Activated naive CD4-positive, alpha-beta T cell treated with anti-CD3 and anti-CD28 coated beads, Interleukin-2, amount 50 U/mL, for 72 hours (primary cell): Measurements from ENCODE around the gene GGT7. TPM values are rescaled to one million over a fixed set of nuclear protein-coding genes. Genes with fewer than 3 reads are reported as not detected.

Experiments
- ATAC-seq, 2 donors: fragments of 150-1000 bp; cut with Tn5 transposase; 2 replicates each; pipeline ENCODE4 v1.10.0; 2021; ENCODE audit warnings: mild to moderate bottlenecking in 2 of 2, moderate library complexity in 2 of 2
- DNase-seq, 2 donors: peaks; one replicate each; pipeline ENCODE4 v3.0.0; 2021 to 2022; ENCODE audit warnings: low spot score in 2 of 2
- H3K27ac Mint-ChIP-seq, 2 donors: one replicate each; pipeline ENCODE4 v1.8.0; 2022; ENCODE audit warnings: mild to moderate bottlenecking in 2 of 2, mixed read lengths in 2 of 2
- H3K36me3 Mint-ChIP-seq, 2 donors: one replicate each; pipeline ENCODE4 v1.8.0; 2022; ENCODE audit warnings: mixed read lengths in 2 of 2
- H3K9me3 Mint-ChIP-seq, 2 donors: one replicate each; pipeline ENCODE4 v1.8.0; 2022; ENCODE audit warnings: mixed read lengths in 2 of 2
- total RNA-seq, 2 donors: library from RNA; stranded (reverse); gene quantifications; one replicate each; pipeline ENCODE4 v1.2.3, GENCODE V29; 2022

The GGT7 gene
- total RNA-seq, 2 donors from 2014 or later = 15.8 to 22.4 TPM

DNA sequence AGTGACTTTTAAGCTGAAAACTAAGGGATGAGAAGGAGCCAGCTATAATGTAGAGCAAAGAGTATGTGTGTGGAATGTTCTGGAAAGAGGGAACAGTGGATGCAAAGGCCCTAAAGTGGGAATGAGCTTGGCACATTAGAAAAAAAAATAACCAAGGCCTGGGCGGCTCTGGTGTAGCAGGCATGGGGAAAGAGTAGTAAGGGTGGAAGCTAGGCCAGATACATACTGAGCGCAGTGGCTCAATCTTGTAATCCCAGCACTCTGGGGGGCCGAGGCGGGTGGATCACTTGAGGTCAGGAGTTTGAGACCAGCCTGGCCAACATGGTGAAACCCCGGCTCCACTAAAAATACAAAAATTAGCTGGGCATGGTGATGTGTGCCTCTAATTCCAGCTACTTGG lies 8.4 kb downstream of the GGT7 start:
- no peak for ATAC-seq
- Mint-ChIP-seq H3K36me3 (no peaks in the 10 kb centered on the region), H3K9me3 (no peaks in the 10 kb centered on the region), H3K27ac (peak overlapping the region; percentile 37 to 62)
- no peak for DNase-seq

DNA sequence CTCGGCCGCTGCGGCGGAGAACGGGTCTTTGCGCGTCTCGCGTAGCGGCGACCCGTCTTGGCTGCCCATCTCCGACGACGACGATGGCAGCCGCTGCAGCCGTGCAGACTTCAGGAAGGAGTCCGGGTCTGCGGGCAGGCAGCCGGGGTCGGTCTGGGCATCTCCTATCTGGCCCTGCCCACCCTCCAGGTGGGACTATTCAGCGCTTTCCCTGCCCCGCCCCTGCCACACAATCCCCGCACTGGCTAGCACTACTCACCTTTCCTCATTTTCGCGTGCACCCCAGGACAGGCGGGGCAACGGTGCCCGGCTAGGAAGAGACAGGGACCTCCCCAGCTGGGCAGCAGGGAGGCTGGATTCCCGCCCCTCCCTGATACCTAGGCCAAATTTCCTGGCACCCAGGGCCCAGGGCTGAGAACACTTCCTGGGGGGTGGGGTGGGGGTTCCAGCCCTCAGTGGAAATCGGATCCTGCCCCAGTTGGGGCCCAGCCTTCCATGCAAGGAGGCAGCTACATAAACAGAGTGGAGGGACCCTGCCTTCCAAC lies 9.2 kb downstream of the GGT7 start:
- ATAC-seq (no peak), DNase-seq (no peak)
- no peaks in the 10 kb centered on the region for H3K36me3 Mint-ChIP-seq
- H3K9me3 Mint-ChIP-seq = no peaks in the 10 kb centered on the region
- H3K27ac Mint-ChIP-seq = peak overlapping the region in 1 of 2 donors; percentile 37

DNA sequence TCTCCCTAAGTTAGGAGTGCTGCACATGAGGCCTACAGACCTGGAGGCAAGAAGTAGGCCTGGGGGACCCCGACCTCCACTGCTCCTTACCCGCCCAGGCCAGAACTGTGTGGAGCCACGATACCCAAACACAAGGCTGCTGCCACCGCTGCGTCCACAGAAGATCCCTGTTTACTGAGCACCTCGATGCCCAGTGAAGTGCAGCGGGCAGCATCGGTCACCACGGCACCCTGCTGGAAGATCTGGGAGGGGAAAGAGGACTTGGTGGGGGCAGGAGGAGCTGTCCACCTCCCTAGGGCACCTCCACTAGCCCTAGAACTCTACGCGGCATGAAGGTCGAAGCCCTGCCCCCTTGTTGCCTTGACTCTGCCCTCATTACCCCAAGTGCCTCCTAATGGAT lies 9.9 kb downstream of the GGT7 start:
- Mint-ChIP-seq H3K27ac (peak overlapping the region in 1 of 2 donors; percentile 37), H3K9me3 (no peaks in the 10 kb centered on the region), H3K36me3 (no peaks in the 10 kb centered on the region)
- no peak for DNase-seq
- no peak for ATAC-seq

DNA sequence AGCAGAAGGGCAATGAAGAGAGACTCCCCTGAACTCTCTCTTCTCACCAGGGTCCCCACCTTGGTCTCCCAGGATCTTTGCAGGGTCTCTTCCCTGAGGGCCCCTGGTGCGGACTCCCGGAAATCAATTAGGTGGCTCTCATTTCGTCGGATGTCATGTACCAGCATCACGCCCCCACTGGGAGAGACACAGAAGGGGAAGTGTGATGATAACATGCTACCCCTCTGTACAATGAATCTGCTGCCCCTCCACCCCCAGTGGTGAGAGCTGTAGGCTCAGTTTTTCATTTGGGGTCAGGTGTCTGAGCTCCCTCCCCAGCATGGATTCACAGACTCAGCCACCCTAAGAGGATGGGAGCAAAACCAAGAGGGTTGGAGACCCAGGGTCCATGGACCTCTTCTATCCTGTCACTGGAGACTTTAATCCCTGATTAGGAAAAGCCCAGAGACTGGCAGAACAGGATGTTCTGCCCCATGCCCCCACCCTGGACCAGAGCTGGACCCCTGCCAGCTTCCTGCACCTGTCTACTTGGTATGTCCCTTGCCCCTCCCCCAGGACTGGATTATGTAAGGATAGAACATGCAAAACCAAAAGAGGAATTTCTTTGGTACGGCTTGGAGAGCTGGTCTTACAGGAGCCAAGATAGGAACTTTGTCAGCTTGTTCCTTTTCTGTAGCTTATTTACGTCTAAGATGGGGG lies 11.1 kb downstream of the GGT7 start:
- DNase-seq (no peak), ATAC-seq (no peak)
- peak overlapping the region in 1 of 2 donors; percentile 24 for H3K27ac Mint-ChIP-seq
- H3K36me3 Mint-ChIP-seq = no peaks in the 10 kb centered on the region
- no peaks in the 10 kb centered on the region for H3K9me3 Mint-ChIP-seq

DNA sequence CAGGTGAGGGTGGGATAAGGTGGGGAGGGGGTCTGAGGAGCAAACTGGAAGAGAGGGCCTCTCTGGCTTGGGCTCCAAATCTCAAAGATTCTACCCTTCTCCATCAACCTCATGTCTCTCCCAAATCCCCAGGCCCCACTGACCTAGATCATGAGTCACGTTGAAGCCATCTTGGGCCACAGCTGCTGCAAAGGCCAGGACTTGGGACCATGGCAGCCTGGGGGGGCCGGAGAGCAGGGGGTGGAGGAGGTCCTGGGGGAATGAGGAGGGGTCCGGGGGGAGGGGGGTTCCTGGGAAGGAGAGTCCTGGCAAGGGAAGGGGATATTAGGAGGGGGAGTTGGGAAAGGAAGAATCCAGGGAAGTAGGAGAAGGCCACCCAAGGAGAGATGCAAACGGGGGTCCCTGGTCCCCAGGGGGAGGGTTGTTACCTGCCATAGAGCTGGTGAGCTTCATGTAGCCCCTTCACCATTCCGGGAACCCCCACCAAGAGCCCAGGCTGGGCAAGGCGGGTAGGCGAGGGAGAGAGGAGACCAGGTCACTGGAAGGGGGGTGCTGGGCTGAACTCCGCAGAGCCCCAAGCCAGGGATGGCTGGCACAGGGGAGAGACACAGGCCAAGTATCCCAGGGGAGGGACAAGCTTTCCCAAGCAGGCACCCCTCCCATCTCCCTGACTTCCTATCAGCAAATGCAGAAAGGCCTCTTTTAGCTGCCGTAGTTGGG lies 12.7 kb downstream of the GGT7 start:
- H3K9me3 Mint-ChIP-seq = no peaks in the 10 kb centered on the region
- ATAC-seq = no peak
- peak in 1 of 2 donors; percentile 46 for DNase-seq
- no peak overlapping the region for H3K27ac Mint-ChIP-seq
- no peaks in the 10 kb centered on the region for H3K36me3 Mint-ChIP-seq

DNA sequence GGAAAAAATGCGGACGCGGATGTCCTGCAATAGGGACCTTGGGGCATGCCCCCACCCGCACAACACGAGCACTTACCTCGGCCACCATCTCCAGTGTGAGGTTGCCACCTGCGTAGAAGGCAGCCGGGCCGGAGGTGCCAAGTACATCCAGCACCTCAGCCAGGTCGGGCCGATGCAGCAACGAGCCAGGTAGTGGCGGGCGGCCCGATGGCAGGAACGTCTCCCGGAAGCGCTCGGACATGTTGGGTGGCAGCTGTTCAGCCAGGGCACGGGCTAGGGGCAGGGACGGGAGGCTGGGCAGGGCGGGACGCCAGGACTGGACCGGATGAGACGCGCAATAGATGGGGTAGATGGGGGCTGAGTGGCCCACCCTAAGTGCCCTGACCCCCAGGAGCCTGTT lies 13.3 kb downstream of the GGT7 start:
- Mint-ChIP-seq H3K36me3 (no peaks in the 10 kb centered on the region), H3K9me3 (no peaks in the 10 kb centered on the region), H3K27ac (no peak overlapping the region)
- DNase-seq (no peak), ATAC-seq (no peak)

DNA sequence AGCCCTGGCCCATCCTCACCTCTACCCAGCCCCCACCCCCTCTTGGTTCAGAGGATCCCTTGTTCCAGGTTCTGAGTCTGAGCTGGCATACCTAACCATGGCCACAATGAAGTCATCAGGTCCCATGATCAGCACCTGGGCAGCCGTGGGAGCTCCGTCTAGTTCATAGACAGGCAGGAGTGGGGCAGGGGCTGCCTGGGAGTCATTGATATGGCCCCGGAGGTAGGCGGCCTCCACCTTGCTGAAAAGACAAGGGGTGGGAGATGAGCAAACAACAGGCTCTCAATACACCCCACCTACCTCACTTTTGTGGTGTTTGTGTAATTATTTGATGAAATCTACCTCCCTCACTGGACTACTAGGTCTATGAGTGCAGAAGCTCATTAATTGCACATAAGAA lies 20.4 kb downstream of the GGT7 start:
- ATAC-seq = no peak
- H3K27ac Mint-ChIP-seq = no peak overlapping the region
- H3K9me3 Mint-ChIP-seq = no peaks in the 10 kb centered on the region
- H3K36me3 Mint-ChIP-seq = peaks cover 0 to 5% of the 10 kb centered on the region in 2 donors
- no peak for DNase-seq

DNA sequence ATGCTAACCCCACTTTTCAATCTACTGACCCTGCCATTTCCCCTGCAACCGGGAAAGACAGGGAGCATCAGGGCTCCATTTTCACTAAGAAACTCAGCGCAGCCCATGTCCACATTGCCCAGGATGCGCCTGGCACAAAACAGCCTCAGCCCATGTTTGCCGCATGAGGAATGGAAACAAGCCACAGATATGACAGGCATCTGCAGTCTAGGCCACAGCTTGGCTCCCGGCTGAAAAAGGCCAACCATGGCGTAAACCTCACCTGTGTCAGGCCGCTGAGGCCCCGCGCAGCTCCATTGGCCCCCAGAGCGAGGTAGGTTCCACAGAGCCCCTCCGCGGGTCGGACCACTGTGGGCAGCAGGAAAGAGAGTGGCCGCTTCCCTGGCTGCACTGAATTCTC lies 21.7 kb downstream of the GGT7 start:
- DNase-seq = peak in 1 of 2 donors; percentile 34
- H3K9me3 Mint-ChIP-seq = no peaks in the 10 kb centered on the region
- H3K36me3 Mint-ChIP-seq = peaks cover 0 to 5% of the 10 kb centered on the region in 2 donors
- H3K27ac Mint-ChIP-seq = no peak overlapping the region
- no peak for ATAC-seq

DNA sequence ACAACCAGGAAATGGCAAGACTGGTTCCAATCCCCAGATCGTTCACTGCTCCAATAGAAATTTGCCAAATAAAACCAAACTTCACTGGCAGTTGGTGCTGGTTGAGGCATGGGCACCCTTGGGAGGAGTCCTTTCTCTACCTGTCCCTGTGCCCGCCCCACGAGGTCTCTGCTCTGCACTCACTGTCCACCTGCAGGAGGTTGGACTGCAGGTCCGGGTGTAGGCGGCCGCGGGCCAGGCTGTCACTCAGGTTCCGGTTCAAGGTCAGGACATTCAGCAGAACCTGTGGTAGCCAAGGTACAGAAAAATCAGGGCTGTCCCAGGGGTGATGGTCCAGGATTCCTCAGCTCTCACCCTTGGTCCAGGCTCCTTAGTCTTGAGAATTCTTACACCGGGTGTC lies 22.9 kb downstream of the GGT7 start:
- Mint-ChIP-seq H3K9me3 (no peaks in the 10 kb centered on the region), H3K27ac (no peak overlapping the region), H3K36me3 (peaks cover 0 to 5% of the 10 kb centered on the region in 2 donors)
- DNase-seq = peak in 1 of 2 donors; percentile 42
- no peak for ATAC-seq

DNA sequence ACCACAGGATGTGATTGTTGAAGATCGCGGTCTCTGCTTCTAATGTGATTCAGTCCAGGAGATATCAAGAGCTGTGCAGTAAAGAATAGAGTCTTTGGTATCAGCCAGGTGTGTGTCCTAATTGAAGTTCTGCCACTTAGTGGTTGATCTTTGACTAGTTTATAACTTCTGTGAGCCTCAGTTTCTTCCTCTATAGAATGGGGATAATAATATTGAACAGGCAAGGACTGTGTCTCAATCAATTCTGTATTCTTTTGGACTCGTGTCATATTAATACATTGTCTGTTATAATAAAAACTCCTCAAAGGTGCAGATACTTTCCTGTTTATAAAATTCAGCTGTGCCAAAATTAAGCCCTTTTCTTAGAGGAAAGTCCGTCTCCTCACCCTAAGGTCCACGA lies 24.1 kb downstream of the GGT7 start:
- no peak for DNase-seq
- no peaks in the 10 kb centered on the region for H3K9me3 Mint-ChIP-seq
- H3K36me3 Mint-ChIP-seq = peaks cover 0 to 5% of the 10 kb centered on the region in 2 donors
- H3K27ac Mint-ChIP-seq = peak overlapping the region in 1 of 2 donors; percentile 62
- ATAC-seq = no peak

DNA sequence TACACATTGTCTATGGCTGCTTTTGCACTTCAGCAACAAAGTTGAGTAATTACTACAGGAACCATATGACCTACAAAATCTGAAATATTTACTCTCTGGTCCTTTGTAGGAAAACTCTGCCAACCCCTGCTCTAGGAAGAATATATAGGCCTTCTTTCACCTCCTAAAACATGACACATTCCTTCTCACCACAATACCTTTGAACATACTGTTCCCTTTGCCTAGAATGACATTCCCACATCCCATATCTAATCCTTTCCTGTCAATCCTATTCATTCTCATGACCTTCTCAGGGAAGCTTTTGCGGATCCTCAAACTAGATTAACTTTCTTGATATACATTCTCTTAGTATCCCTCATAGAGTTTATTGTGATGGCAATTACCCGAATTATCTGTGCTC lies 29.2 kb downstream of the GGT7 start:
- DNase-seq (no peak), ATAC-seq (no peak)
- no peak overlapping the region for H3K27ac Mint-ChIP-seq
- no peaks in the 10 kb centered on the region for H3K9me3 Mint-ChIP-seq
- H3K36me3 Mint-ChIP-seq = no peaks in the 10 kb centered on the region

DNA sequence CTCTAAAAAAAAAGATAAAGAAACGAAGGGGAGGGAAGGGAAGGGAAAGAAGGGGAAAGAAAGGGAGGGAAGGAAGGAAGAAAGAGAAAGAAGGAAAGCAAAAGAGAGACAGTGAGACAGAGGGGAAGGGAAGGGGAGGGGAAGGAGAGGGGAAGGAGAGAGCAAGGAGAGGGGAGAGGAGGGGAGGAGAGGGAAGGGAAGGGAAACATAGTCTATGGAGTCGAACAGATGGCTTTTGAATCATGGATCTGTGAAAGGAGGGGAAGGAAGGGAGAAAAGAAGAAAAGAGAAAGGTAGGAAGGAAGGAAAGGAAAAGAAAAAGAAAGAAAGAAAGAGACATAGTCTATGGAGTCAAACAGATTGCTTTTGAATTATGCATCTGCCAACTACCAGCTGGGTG lies 30.5 kb downstream of the GGT7 start:
- ATAC-seq = no peak
- H3K27ac Mint-ChIP-seq = no peak overlapping the region
- no peaks in the 10 kb centered on the region for H3K36me3 Mint-ChIP-seq
- H3K9me3 Mint-ChIP-seq = no peaks in the 10 kb centered on the region
- no peak for DNase-seq

DNA sequence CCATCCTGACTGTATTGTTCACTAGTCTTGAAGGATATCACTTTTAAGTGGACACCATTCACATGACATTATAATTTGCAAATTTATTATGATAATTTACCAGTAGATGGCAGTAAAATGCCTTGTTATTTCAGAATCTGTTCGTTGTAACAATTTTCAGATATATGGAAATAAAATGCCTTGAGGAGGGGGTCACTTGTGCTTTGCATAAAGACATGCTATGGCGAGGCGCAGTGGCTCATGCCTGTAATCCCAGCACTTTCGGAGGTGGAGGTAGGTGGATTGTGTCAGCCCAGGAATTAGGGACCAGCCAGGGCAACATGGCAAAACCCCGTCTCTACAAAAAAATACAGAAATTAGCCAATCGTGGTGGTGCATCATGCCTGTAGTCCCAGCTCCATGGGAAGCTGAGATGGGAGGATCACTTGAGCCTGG lies 38.2 kb downstream of the GGT7 start:
- ATAC-seq (peak in 1 of 2 donors; percentile 30), DNase-seq (no peak)
- Mint-ChIP-seq H3K36me3 (no peaks in the 10 kb centered on the region), H3K9me3 (no peaks in the 10 kb centered on the region), H3K27ac (no peak overlapping the region)

DNA sequence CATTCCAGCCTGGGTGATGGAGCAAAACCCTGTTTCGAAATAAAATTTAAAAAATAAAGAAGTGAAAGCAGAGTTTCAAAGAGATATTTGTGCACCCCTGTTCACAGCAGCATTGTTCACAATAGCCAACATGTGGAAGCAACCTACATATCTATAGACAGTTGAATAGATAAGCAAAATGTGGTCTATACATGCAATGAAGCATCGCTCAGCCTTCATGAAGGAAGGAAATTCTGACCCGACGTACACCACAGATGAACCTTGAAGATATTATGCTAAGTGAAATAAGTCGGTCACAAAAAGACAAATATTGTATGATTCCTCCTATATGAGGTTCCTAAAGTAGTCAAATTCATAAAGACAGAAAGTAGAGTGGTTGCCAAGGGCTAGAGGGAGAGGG lies 40.7 kb downstream of the GGT7 start:
- H3K36me3 Mint-ChIP-seq = no peaks in the 10 kb centered on the region
- DNase-seq = no peak
- no peaks in the 10 kb centered on the region for H3K9me3 Mint-ChIP-seq
- no peak for ATAC-seq
- no peak overlapping the region for H3K27ac Mint-ChIP-seq

DNA sequence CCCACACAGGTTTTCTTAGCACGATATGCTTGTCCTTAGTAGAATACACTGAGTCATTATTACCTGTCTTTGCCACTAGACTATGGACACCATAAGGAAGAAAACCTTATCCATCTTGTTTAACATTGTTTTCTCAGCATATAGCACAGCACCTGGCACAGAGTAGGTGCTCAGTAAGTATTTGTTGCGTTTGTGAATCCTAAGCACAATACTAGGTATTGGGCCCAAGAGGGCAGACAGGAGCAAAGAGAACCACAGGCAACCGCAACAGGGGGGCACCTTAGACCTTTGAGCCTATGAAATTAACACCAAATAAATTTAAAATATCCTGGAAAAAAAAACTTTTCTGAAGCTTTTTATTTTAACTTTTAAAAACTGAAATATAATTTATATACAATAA lies 43.5 kb downstream of the GGT7 start:
- Mint-ChIP-seq H3K36me3 (peaks cover 6 to 7% of the 10 kb centered on the region in 2 donors), H3K9me3 (no peaks in the 10 kb centered on the region), H3K27ac (no peak overlapping the region)
- ATAC-seq (no peak), DNase-seq (no peak)

DNA sequence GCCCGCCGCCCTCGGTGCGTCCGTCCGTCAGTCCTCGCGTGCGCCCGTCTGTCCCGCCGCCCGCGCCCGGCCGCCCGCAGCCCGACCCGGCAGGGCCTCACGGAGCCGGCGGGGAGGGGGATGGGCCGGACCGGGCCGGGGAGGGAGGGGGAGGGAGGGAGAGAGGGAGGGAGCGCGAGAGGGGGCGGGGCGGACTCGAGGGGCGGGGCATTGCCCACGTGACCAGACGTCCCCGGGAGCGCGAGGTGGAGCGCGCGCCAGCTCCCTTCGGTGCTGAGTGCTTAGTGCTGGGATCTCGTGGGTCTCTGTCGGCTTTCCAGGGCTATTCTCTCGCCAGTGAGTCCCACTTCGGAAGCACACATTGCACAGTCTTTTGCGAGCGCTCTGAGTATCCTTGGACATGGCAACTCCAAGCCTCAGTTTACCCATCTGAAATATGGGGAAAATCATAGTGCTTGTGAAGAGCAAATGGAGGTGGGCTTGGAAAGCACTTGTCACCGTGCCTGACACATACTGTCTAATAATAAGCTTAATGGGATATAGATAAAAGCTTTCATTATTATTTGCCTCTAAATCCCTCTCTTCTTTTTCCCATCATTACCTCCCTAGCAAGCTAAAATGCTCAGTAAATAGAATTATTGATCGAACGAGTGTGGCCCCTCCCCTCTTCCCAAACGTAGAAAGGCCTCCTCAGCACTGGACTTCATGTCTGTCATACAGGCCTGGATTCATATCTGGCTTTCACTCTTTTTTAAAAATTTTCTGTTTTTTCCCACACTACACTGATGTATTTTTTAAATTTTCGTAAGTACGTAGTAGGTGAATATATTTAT lies 46.9 kb downstream of the GGT7 start, which contains the start of gene NCOA6:
NCOA6 (minus strand) TSS at position 122 of the 833 bp plus-strand sequence. CDS start 43,296 bp downstream, outside the sequence.
- Mint-ChIP-seq H3K9me3 (no peaks in the 10 kb centered on the region), H3K36me3 (peaks cover 6 to 9% of the 10 kb centered on the region in 2 donors), H3K27ac (peak within 1 kb of the TSS; percentile 85 to 99)
- DNase-seq = peak; percentile 76 to 82
- ATAC-seq = peak; percentile 77 to 81
